Esophagus squamous epithelium (tissue), 5 donors: ENCODE results near the gene LOXHD1. TPM values are rescaled to one million over a fixed set of nuclear protein-coding genes. Genes with fewer than 3 reads are reported as not detected.

Source experiments
- DNase-seq: peaks from one replicate; lab custom pipeline; 2025; lab: John Stamatoyannopoulos, UW
- H3K27ac ChIP-seq, 4 donors: fragments of 200-600 bp; sonication (generic); one replicate each; pipeline ENCODE4 v1.5.1; 2016 to 2019; ENCODE audit warnings: mild to moderate bottlenecking in 1 of 4
- H3K27me3 ChIP-seq, 4 donors: fragments of 200-600 bp; sonication (generic); 1 replicate in 3 of 4; 2 replicates in 1 of 4; pipeline versions ENCODE4 v1.5.1 to v1.6.0; 2017 to 2021; ENCODE audit warnings: antibody characterized with exemption in 1 of 4
- H3K36me3 ChIP-seq, 3 donors: fragments of 200-600 bp; sonication (generic); one replicate each; pipeline ENCODE4 v1.5.1; 2016 to 2019
- H3K4me1 ChIP-seq, 3 donors: fragments of 200-600 bp; sonication (generic); one replicate each; pipeline ENCODE4 v1.5.1; 2017 to 2019
- H3K4me3 ChIP-seq, 4 donors: fragments of 200-600 bp; sonication (generic); 1 replicate in 3 of 4; 2 replicates in 1 of 4; pipeline ENCODE4 v1.5.1; 2016 to 2019; ENCODE audit warnings: mild to moderate bottlenecking in 2 of 4, moderate library complexity in 1 of 4
- H3K9me3 ChIP-seq, 3 donors: fragments of 200-600 bp; sonication (generic); one replicate each; pipeline ENCODE4 v1.5.1; 2016 to 2019
- POLR2A ChIP-seq, 4 donors: fragments of 450-650 bp; IDR thresholded peaks; one replicate each; pipeline ENCODE4 v1.6.1; 2017; ENCODE audit warnings: antibody characterized with exemption in 4 of 4, mild to moderate bottlenecking in 4 of 4, moderate library complexity in 3 of 4
- WGBS, 2 donors: methylation state at CpG; one replicate each; pipeline ENCODE4 v1.1.5; 2018; 5-methylcytosine and 5-hydroxymethylcytosine counted together
- intact Hi-C: fragments of 100-400 bp; cut with DNase I; formaldehyde crosslinking; loops from one replicate; pipeline ENCODE4 v1.15.0; 2022
- total RNA-seq, 4 donors: library from RNA; depleted of rRNA; stranded (reverse); fragments of >200 nt; gene quantifications; one replicate each; pipeline ENCODE4 v1.1.0, GENCODE V29; 2016
- TF ChIP-seq, protein P1 (sequence below), 6 experiments: fragments of 450-650 bp in 4 of 6; fragments of 200-600 bp in 2 of 6; sonication (generic) in 2 of 6; IDR thresholded peaks; one replicate each; pipeline ENCODE4 v1.5.1; 2016 to 2019; ENCODE audit warnings: antibody characterized with exemption in 6 of 6, mild to moderate bottlenecking in 4 of 6, moderate library complexity in 4 of 6
- donor health status: DM: yes; HTN: yes; CAD: no.

LOXHD1 gene
- total RNA-seq, 4 donors from 2014 or later = 0.19 TPM; not detected in 3

DNA sequence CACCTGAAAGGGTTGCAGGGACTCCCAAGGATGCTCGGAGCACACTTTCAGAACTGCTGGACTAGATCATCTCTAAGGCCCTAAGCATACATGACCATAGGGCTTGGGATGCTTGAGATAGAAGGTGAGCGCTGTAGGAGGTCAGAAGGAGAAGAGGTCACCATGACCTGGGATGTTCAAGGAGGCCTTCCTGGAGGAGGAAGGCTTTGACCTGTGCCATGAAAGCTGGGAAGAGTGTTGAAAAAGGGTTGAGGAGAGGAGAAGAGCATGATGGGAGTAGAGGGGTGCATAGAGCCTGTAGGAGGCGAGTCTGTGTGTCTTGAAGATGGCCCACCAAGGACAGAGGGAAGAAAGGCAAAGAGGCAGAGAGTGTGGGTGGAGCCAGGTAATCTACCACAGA lies 222.4 kb downstream of the LOXHD1 start:
- WGBS, 2 donors = 93 to 95% methylated on average over 3 of the region's 3 CpGs
- H3K27me3 ChIP-seq = no peaks in the 10 kb centered on the region
- no peaks in the 10 kb centered on the region for H3K36me3 ChIP-seq
- intact Hi-C loops = no loop called here
- H3K4me3 ChIP-seq = no peak overlapping the region
- no peaks in the 10 kb centered on the region for H3K9me3 ChIP-seq
- TF ChIP-seq, protein P1, sequence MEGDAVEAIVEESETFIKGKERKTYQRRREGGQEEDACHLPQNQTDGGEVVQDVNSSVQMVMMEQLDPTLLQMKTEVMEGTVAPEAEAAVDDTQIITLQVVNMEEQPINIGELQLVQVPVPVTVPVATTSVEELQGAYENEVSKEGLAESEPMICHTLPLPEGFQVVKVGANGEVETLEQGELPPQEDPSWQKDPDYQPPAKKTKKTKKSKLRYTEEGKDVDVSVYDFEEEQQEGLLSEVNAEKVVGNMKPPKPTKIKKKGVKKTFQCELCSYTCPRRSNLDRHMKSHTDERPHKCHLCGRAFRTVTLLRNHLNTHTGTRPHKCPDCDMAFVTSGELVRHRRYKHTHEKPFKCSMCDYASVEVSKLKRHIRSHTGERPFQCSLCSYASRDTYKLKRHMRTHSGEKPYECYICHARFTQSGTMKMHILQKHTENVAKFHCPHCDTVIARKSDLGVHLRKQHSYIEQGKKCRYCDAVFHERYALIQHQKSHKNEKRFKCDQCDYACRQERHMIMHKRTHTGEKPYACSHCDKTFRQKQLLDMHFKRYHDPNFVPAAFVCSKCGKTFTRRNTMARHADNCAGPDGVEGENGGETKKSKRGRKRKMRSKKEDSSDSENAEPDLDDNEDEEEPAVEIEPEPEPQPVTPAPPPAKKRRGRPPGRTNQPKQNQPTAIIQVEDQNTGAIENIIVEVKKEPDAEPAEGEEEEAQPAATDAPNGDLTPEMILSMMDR (IDR thresholded peaks at IDR 0.05) = no peak
- TF ChIP-seq POLR2A (IDR thresholded peaks at IDR 0.05) = no peak
- DNase-seq = no peak
- H3K4me1 ChIP-seq = peaks cover 0 to 7% (median 0%) of the 10 kb centered on the region in 3 donors
- H3K27ac ChIP-seq = no peak overlapping the region

DNA sequence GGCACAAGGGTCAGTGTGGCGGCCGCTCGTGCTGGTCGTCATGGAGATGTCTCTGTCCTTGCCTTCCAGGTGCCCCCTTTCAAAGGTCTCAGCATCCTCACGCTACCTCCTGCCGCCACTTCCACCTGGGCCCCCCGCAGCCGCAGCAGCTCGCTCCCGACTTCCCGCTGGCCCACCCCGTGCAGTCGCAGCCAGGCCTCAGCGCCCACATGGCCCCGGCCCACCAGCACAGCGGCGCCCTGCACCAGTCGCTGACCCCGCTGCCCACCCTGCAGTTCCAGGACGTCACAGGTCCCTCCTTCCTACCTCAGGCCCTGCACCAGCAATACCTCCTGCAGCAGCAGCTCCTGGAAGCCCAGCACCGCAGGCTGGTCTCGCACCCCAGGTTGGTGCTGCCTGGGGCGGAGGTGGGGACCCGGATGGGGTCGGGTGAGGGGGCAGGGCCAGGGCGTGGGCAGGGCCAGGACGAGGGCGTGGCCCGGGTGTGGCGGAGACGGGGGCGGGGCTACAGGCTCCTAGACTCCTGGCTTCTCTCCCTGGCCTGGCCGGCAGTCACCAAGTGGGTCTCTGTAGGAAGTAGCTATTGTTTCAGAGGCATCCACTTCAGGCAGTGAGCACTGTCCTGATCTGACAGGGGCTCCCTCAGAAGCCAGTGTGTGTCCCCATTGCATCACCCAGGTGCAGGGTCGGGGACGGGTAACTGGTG lies 223.7 kb downstream of the LOXHD1 start:
- no peaks in the 10 kb centered on the region for H3K36me3 ChIP-seq
- no peak for DNase-seq
- no peak overlapping the region for H3K27ac ChIP-seq
- TF ChIP-seq, protein P1 (IDR thresholded peaks at IDR 0.05) = no peak
- no peak for TF ChIP-seq POLR2A (IDR thresholded peaks at IDR 0.05)
- H3K4me1 ChIP-seq = peaks cover 0 to 7% (median 0%) of the 10 kb centered on the region in 3 donors
- H3K9me3 ChIP-seq = no peaks in the 10 kb centered on the region
- H3K4me3 ChIP-seq = no peak overlapping the region
- H3K27me3 ChIP-seq = no peaks in the 10 kb centered on the region
- 88 to 95% methylated on average over 4 to 12 of the region's 35 CpGs for WGBS, 2 donors
- intact Hi-C loops = no loop called here

DNA sequence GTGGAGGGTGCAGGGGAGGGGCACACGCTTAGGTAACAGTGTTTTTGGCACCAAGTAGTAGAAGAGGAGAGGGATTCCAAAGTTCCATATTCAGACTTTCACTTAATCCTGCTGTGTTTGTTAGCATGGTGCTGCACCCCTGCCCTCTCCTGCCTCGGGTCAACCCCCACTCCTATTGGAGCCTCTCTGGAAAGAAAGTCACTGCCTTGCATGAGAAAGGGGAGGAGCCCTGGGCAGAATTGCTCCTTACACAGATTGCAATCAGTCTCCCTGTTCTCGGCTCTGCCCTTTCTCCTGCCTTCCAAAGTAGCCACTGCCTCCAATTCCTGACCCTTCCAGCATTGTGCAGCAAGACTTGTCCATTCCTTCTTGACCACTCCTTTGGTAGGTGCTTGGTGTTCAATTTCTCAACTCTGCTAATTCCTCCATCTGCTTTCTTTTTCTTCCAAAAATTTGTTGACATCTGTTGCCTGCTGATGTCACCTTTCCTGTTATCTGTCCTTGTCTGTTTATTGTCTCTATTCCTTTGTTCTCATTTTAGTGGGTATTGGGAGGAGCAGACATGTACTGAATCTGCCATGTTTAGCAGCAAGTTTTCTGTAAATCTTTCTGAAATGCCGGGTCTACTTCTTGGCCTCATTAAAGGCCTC lies 225.4 kb downstream of the LOXHD1 start:
- H3K27ac ChIP-seq = no peak overlapping the region
- TF ChIP-seq POLR2A (IDR thresholded peaks at IDR 0.05) = no peak
- TF ChIP-seq, protein P1 (IDR thresholded peaks at IDR 0.05) = no peak
- H3K4me3 ChIP-seq = no peak overlapping the region
- WGBS, 2 donors = 48 to 56% methylated on average over 3 to 4 of the region's 4 CpGs
- no peak for DNase-seq
- no peaks in the 10 kb centered on the region for H3K36me3 ChIP-seq
- H3K4me1 ChIP-seq = peaks cover 0 to 7% (median 0%) of the 10 kb centered on the region in 3 donors
- no peaks in the 10 kb centered on the region for H3K9me3 ChIP-seq
- H3K27me3 ChIP-seq = no peaks in the 10 kb centered on the region
- intact Hi-C loops = no loop called here

DNA sequence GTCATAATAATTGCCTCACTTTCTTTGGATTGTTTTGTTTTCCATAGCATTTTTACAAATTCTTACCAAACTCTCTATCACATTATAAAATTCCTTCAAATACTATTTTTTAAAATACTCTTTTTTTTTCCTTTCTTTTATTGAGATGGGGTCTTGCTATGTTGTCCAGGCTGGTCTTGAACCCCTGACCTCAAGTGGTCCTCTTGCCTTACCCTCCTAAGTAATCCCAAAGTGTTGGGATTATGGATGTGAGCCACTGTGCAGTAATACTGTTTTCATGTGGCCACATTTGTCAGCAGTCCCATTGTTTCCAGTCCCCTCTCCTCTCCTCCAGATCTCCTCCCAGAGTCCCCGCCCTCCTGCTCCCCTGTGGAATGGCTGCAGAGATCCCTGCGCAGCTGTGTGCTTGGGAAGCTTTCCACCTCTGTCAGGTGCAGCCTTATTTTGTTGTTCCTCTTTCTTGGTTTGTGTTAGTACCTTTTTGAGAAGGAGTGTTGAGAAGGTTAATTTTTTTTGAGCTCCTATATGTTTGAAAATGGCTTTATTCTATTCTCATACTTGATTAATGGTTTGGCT lies 227.3 kb downstream of the LOXHD1 start:
- no peak for DNase-seq
- no peak overlapping the region for H3K4me3 ChIP-seq
- intact Hi-C loops = no loop called here

DNA sequence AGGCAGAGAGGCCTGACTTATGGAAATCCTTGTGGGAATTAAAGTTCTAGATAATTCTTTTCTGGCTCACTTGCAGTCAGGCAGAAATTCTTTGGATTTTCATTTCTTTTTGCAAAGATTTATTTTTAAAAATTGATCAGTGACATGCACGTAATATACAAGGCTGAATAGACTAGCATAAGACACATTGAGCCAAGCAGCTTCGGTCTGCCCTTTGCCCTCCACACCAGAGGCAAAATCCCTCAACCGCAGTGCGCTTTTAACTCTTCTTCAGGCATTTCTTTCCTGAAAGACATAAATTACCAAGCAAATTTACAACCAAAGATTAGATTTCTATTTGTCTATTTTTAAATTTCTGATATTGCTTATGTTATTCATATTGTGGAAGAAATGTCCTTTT lies 227.9 kb downstream of the LOXHD1 start:
- H3K36me3 ChIP-seq = no peaks in the 10 kb centered on the region
- peaks cover 0 to 19% (median 0%) of the 10 kb centered on the region in 3 donors for H3K4me1 ChIP-seq
- intact Hi-C loops = no loop called here
- TF ChIP-seq, protein P1 (IDR thresholded peaks at IDR 0.05) = no peak
- DNase-seq = no peak
- H3K9me3 ChIP-seq = no peaks in the 10 kb centered on the region
- H3K4me3 ChIP-seq = no peak overlapping the region
- no peaks in the 10 kb centered on the region for H3K27me3 ChIP-seq
- no peak overlapping the region for H3K27ac ChIP-seq
- 89 to 96% methylated on average over 4 of the region's 4 CpGs for WGBS, 2 donors

More for the DNA sequence above, 227.3 kb downstream of the LOXHD1 start:
- TF ChIP-seq POLR2A (IDR thresholded peaks at IDR 0.05) = no peak
- no peaks in the 10 kb centered on the region for H3K36me3 ChIP-seq
- H3K27ac ChIP-seq = no peak overlapping the region
- WGBS, 2 donors = 65 to 88% methylated on average over 2 of the region's 2 CpGs
- H3K9me3 ChIP-seq = no peaks in the 10 kb centered on the region
- peaks cover 0 to 13% (median 0%) of the 10 kb centered on the region in 3 donors for H3K4me1 ChIP-seq
- H3K27me3 ChIP-seq = no peaks in the 10 kb centered on the region
